DOHH2 (cell line): ENCODE data around the gene ZNF146.

Source experiments
- H3F3A ChIP-seq: fragments of 200-600 bp; sonication (generic), shearing (Covaris generic); 2 replicates; pipeline ENCODE4 v1.6.0; 2016; ENCODE audit warnings: antibody characterized with exemption, mild to moderate bottlenecking; ENCODE audit not compliant: control insufficient read depth, insufficient read depth
- H3K27ac ChIP-seq: fragments of 200-600 bp; sonication (generic); 2 replicates; pipeline ENCODE4 v1.5.1; 2014; ENCODE audit warnings: low read depth, mild to moderate bottlenecking, low read length, moderate library complexity
- H3K27me3 ChIP-seq: fragments of 200-600 bp; sonication (generic); 2 replicates; pipeline ENCODE4 v1.6.1; 2014; ENCODE audit warnings: mild to moderate bottlenecking, low read length, mixed read lengths; ENCODE audit not compliant: control insufficient read depth
- H3K36me3 ChIP-seq: fragments of 200-600 bp; sonication (generic); 2 replicates; pipeline ENCODE4 v1.6.1; 2014; ENCODE audit warnings: mild to moderate bottlenecking, low read length, moderate library complexity, mixed read lengths; ENCODE audit not compliant: control insufficient read depth
- H3K4me1 ChIP-seq: fragments of 200-600 bp; sonication (generic); 2 replicates; pipeline ENCODE4 v1.6.1; 2014; ENCODE audit warnings: mild to moderate bottlenecking, low read length, mixed read lengths; ENCODE audit not compliant: control insufficient read depth
- H3K4me2 ChIP-seq: fragments of 200-600 bp; sonication (generic); 2 replicates; pipeline ENCODE4 v1.6.0; 2014; ENCODE audit warnings: mild to moderate bottlenecking, low read length, moderate library complexity
- H3K4me3 ChIP-seq: fragments of 200-600 bp; sonication (generic); 2 replicates; pipeline ENCODE4 v1.5.1; 2014; ENCODE audit warnings: mild to moderate bottlenecking, low read length, mixed read lengths
- H3K79me2 ChIP-seq: fragments of 200-600 bp; sonication (generic); 2 replicates; pipeline ENCODE4 v1.6.1; 2014; ENCODE audit warnings: mild to moderate bottlenecking, low read length, mixed read lengths; ENCODE audit not compliant: control insufficient read depth
- H3K9me2 ChIP-seq: fragments of 200-600 bp; sonication (generic); replicated peaks from 2 replicates; pipeline ENCODE4 v1.6.1; 2014; ENCODE audit warnings: mild to moderate bottlenecking, low read length, mixed read lengths; ENCODE audit not compliant: control insufficient read depth
- H3K9me3 ChIP-seq: fragments of 200-600 bp; sonication (generic); 2 replicates; pipeline ENCODE4 v1.6.1; 2014; ENCODE audit warnings: antibody characterized with exemption, low read length, mixed read lengths; ENCODE audit not compliant: control insufficient read depth, insufficient read depth
- H4K20me1 ChIP-seq: fragments of 200-600 bp; sonication (generic); 2 replicates; pipeline ENCODE4 v1.6.0; 2014; ENCODE audit warnings: low read depth, mild to moderate bottlenecking, antibody characterized with exemption, low read length, moderate library complexity; ENCODE audit not compliant: control insufficient read depth, insufficient read depth
- CTCF ChIP-seq: fragments of 200-600 bp; sonication (generic); IDR thresholded peaks from one replicate; pipeline ENCODE4 v1.5.1; 2014; ENCODE audit warnings: antibody characterized with exemption, mild to moderate bottlenecking, low read depth, low read length; ENCODE audit not compliant: poor library complexity, severe bottlenecking
- EZH2phosphoT487 ChIP-seq: fragments of 200-600 bp; sonication (generic); IDR thresholded peaks from 2 replicates; pipeline ENCODE4 v1.6.1; 2017; ENCODE audit warnings: borderline replicate concordance, mild to moderate bottlenecking, antibody characterized with exemption, low read length, moderate library complexity, mixed read lengths

The ZNF146 gene

GRCh38 chr19:36215276-36216123, 594 bp downstream of the ZNF146 start:
- no peak for TF ChIP-seq CTCF
- TF ChIP-seq EZH2phosphoT487, result no peak
- Histone ChIP-seq H3F3A (0 out of 2 replicates have a peak, but pooled peaks cover 6% of the 10 kb centered on the region), H4K20me1 (peaks cover 8% of the 10 kb centered on the region; the same call in 1 of the 2 replicates), H3K27ac (peak overlapping the region; percentile 76), H3K36me3 (peaks cover 34% of the 10 kb centered on the region), H3K4me2 (peak overlapping the region; percentile 100), H3K27me3 (no peaks in the 10 kb centered on the region), H3K4me1 (peaks cover 22% of the 10 kb centered on the region), H3K9me3 (no peaks in the 10 kb centered on the region), H3K9me2 (no peaks in the 10 kb centered on the region), H3K4me3 (peak overlapping the region; percentile 98), H3K79me2 (peaks cover 67% of the 10 kb centered on the region)

GRCh38 chr19:36221474-36221873, 6.6 kb downstream of the ZNF146 start:
- no peak for TF ChIP-seq CTCF
- no peak for TF ChIP-seq EZH2phosphoT487
- Histone ChIP-seq H3K4me3 (no peak overlapping the region), H3K4me2 (no peak overlapping the region), H3K9me3 (no peaks in the 10 kb centered on the region), H3K27me3 (no peaks in the 10 kb centered on the region), H3F3A (peaks cover 9% of the 10 kb centered on the region; the same call in 1 of the 2 replicates), H3K79me2 (peaks cover 99% of the 10 kb centered on the region), H3K27ac (no peak overlapping the region), H3K9me2 (no peaks in the 10 kb centered on the region), H3K36me3 (peaks cover 80% of the 10 kb centered on the region), H4K20me1 (peaks cover 18% of the 10 kb centered on the region), H3K4me1 (peaks cover 28% of the 10 kb centered on the region)

GRCh38 chr19:36222503-36222902, 7.6 kb downstream of the ZNF146 start:
- H3K4me3 ChIP-seq, result no peak overlapping the region
- peaks cover 79% of the 10 kb centered on the region for H3K36me3 ChIP-seq
- no peak overlapping the region for H3K4me2 ChIP-seq
- peaks cover 20% of the 10 kb centered on the region for H3K4me1 ChIP-seq
- H3K9me3 ChIP-seq, result no peaks in the 10 kb centered on the region
- H3F3A ChIP-seq, result peaks cover 9% of the 10 kb centered on the region; the same call in 1 of the 2 replicates
- H3K79me2 ChIP-seq, result peaks cover 97% of the 10 kb centered on the region
- H4K20me1 ChIP-seq, result peaks cover 12% of the 10 kb centered on the region
- no peaks in the 10 kb centered on the region for H3K27me3 ChIP-seq
- H3K27ac ChIP-seq, result no peak overlapping the region
- TF ChIP-seq EZH2phosphoT487 (no peak), CTCF (no peak)
- no peaks in the 10 kb centered on the region for H3K9me2 ChIP-seq
